GM23338 (cell line): ENCODE measurements around the gene FGD3. TPM values are rescaled to one million over a fixed set of nuclear protein-coding genes. Genes with fewer than 3 reads are reported as not detected.

Experiments used
- ATAC-seq: fragments of 200-7000 bp; cut with Tn5 transposase; 3 replicates; pipeline ENCODE4 v1.9.1; 2020
- DNase-seq: peaks from one replicate; pipeline ENCODE4 v3.0.0-alpha.2; 2015; ENCODE audit warnings: low spot score
- H2AFZ ChIP-seq: fragments of 200-600 bp; sonication (generic); 2 replicates; pipeline ENCODE4 v1.8.0; 2016; ENCODE audit warnings: antibody characterized with exemption, mild to moderate bottlenecking, moderate library complexity
- H3F3A ChIP-seq: fragments of 200-600 bp; sonication (generic); replicated peaks from 2 replicates; pipeline ENCODE4 v1.8.0; 2017; ENCODE audit warnings: antibody characterized with exemption, mixed run types, low read depth
- H3K27ac ChIP-seq: fragments of 200-600 bp; sonication (generic); 2 replicates; pipeline ENCODE4 v1.6.1; 2016; ENCODE audit warnings: low read depth
- H3K27me3 ChIP-seq: fragments of 200-600 bp; sonication (generic); 2 replicates; pipeline ENCODE4 v1.8.0; 2016; ENCODE audit warnings: mild to moderate bottlenecking, mixed run types, moderate library complexity; ENCODE audit not compliant: insufficient read depth
- H3K36me3 ChIP-seq: fragments of 200-600 bp; sonication (generic); 2 replicates; pipeline ENCODE4 v1.8.0; 2016; ENCODE audit warnings: mild to moderate bottlenecking; ENCODE audit not compliant: insufficient read depth
- H3K4me1 ChIP-seq: fragments of 200-600 bp; sonication (generic); 2 replicates; pipeline ENCODE4 v1.8.0; 2016; ENCODE audit warnings: mild to moderate bottlenecking, moderate library complexity; ENCODE audit not compliant: insufficient read depth
- H3K4me2 ChIP-seq: fragments of 200-600 bp; sonication (generic); 2 replicates; pipeline ENCODE4 v1.7.1; 2017; ENCODE audit warnings: mixed run types
- H3K4me3 ChIP-seq: fragments of 200-600 bp; sonication (generic); 2 replicates; pipeline ENCODE4 v1.6.1; 2016; ENCODE audit warnings: mixed run types
- H3K79me2 ChIP-seq: fragments of 200-600 bp; sonication (generic); replicated peaks from 2 replicates; pipeline ENCODE4 v1.8.0; 2017; ENCODE audit warnings: mild to moderate bottlenecking; ENCODE audit not compliant: insufficient read depth
- H3K9me2 ChIP-seq: fragments of 200-600 bp; sonication (generic); 2 replicates; pipeline ENCODE4 v1.8.0; 2017; ENCODE audit not compliant: insufficient read depth
- H4K20me1 ChIP-seq: fragments of 200-600 bp; sonication (generic); replicated peaks from 2 replicates; pipeline ENCODE4 v1.8.0; 2017; ENCODE audit warnings: mild to moderate bottlenecking; ENCODE audit not compliant: insufficient read depth
- H3K27ac Mint-ChIP-seq: 2 replicates; pipeline ENCODE4 v1.8.0; 2020; ENCODE audit warnings: inconsistent platforms, mild to moderate bottlenecking, moderate library complexity, mixed read lengths
- H3K27me3 Mint-ChIP-seq: 3 replicates; pipeline ENCODE4 v1.8.0; 2022; ENCODE audit warnings: low read depth, mild to moderate bottlenecking, moderate library complexity, mixed read lengths, inconsistent platforms; ENCODE audit not compliant: insufficient read depth, poor library complexity
- H3K36me3 Mint-ChIP-seq: 3 replicates; pipeline ENCODE4 v1.8.0; 2021; ENCODE audit warnings: low read depth, mild to moderate bottlenecking, inconsistent platforms, moderate library complexity, mixed read lengths
- H3K4me1 Mint-ChIP-seq: 3 replicates; pipeline ENCODE4 v1.8.0; 2020; ENCODE audit warnings: mild to moderate bottlenecking, inconsistent platforms, mixed read lengths
- H3K4me3 Mint-ChIP-seq: 3 replicates; pipeline ENCODE4 v1.8.0; 2021; ENCODE audit warnings: moderate library complexity, mild to moderate bottlenecking, inconsistent platforms, mixed read lengths
- H3K9me3 Mint-ChIP-seq: 3 replicates; pipeline ENCODE4 v1.8.0; 2020; ENCODE audit warnings: moderate library complexity, mild to moderate bottlenecking, inconsistent platforms, mixed read lengths
- CREB1 ChIP-seq: fragments of 250-450 bp; sonication (Bioruptor Pico); IDR thresholded peaks from 2 replicates; pipeline ENCODE4 v1.5.0; 2020; ENCODE audit warnings: low read depth, mild to moderate bottlenecking, moderate library complexity
- CTCF ChIP-seq, 2 experiments: fragments of 200-600 bp in 1 of 2; sonication (generic) in 1 of 2; conservative IDR thresholded peaks; 2 replicates each; pipeline versions ENCODE4 v1.5.1 to v1.6.1; 2016 to 2017; ENCODE audit warnings: antibody characterized with exemption in 2 of 2, low read depth in 2 of 2, mild to moderate bottlenecking in 2 of 2, moderate library complexity in 1 of 2
- ETS1 ChIP-seq: IDR thresholded peaks from 2 replicates; pipeline ENCODE4 v1.6.1; 2016; ENCODE audit warnings: antibody characterized with exemption
- EZH2 ChIP-seq: fragments of 200-600 bp; sonication (generic); IDR thresholded peaks from one replicate; pipeline ENCODE4 v1.8.0; 2017; ENCODE audit warnings: antibody characterized with exemption, mild to moderate bottlenecking, low read depth; ENCODE audit not compliant: unreplicated experiment
- EZH2phosphoT487 ChIP-seq: fragments of 200-600 bp; sonication (generic); IDR thresholded peaks from one replicate; pipeline ENCODE4 v1.8.1; 2018; ENCODE audit warnings: antibody characterized with exemption; ENCODE audit not compliant: unreplicated experiment
- JUNB ChIP-seq: IDR thresholded peaks from one replicate; pipeline ENCODE4 v1.6.1; 2016; ENCODE audit warnings: antibody characterized with exemption; ENCODE audit not compliant: unreplicated experiment
- NANOG ChIP-seq: IDR thresholded peaks from 2 replicates; pipeline ENCODE4 v1.6.1; 2016; ENCODE audit warnings: antibody characterized with exemption, borderline replicate concordance
- POLR2AphosphoS5 ChIP-seq: IDR thresholded peaks from 2 replicates; pipeline ENCODE4 v1.6.1; 2016; ENCODE audit warnings: antibody characterized with exemption, low read depth
- REST ChIP-seq: IDR thresholded peaks from one replicate; pipeline ENCODE4 v1.6.1; 2018; ENCODE audit warnings: antibody characterized with exemption; ENCODE audit not compliant: unreplicated experiment
- STAT1 ChIP-seq: IDR thresholded peaks from one replicate; pipeline ENCODE4 v1.6.1; 2016; ENCODE audit warnings: antibody characterized with exemption; ENCODE audit not compliant: unreplicated experiment
- ZNF114 ChIP-seq: fragments of 250-450 bp; sonication (Bioruptor Pico); IDR thresholded peaks from 2 replicates; pipeline ENCODE4 v1.5.0; 2020; ENCODE audit warnings: mild to moderate bottlenecking, moderate library complexity
- ZNF331 ChIP-seq: fragments of 250-450 bp; sonication (Bioruptor Pico); IDR thresholded peaks from 2 replicates; pipeline ENCODE4 v1.5.0; 2020; ENCODE audit warnings: low read depth, mild to moderate bottlenecking, moderate library complexity
- ZNF462 ChIP-seq: fragments of 250-450 bp; sonication (Bioruptor Pico); IDR thresholded peaks from 2 replicates; pipeline ENCODE4 v1.5.0; 2020; ENCODE audit warnings: mild to moderate bottlenecking, moderate library complexity
- polyA plus RNA-seq: library from polyadenylated mRNA; unstranded; fragments of >200 nt; fragmentation: Nextera tagmentation; extraction: Ambion mirVana; gene quantifications from 2 replicates; pipeline ENCODE4 v1.2.1, GENCODE V29; 2016
- total RNA-seq: library from RNA; depleted of rRNA; stranded (reverse); fragments of >200 nt; shearing (Covaris generic); gene quantifications from 2 replicates; pipeline ENCODE4 v1.2.3, GENCODE V29; 2014

FGD3 gene
- total and polyA plus RNA-seq, 2 experiments from 2014 or later: 0.95 to 1.7 TPM

- no peaks in the 10 kb centered on the region for H3K36me3 ChIP-seq
- H3K4me3 ChIP-seq: no peak overlapping the region
- no peak overlapping the region; the same call in 1 of the 2 replicates for H3K27ac Mint-ChIP-seq
- H3K9me3 Mint-ChIP-seq: peaks cover 8% of the 10 kb centered on the region; the same call in 2 of the 3 replicates
- H3K27me3 ChIP-seq: no peaks in the 10 kb centered on the region
- H3K27me3 Mint-ChIP-seq: peaks cover 9% of the 10 kb centered on the region
- no peaks in the 10 kb centered on the region for H3F3A ChIP-seq
- peaks cover 3% of the 10 kb centered on the region; the same call in 1 of the 3 replicates for H3K36me3 Mint-ChIP-seq
- ATAC-seq (no peak), DNase-seq (no peak)
- H3K9me2 ChIP-seq: no peaks in the 10 kb centered on the region
- H3K4me1 ChIP-seq: peaks cover 11% of the 10 kb centered on the region
- H3K79me2 ChIP-seq: no peaks in the 10 kb centered on the region
- H4K20me1 ChIP-seq: no peaks in the 10 kb centered on the region
- no peak overlapping the region for H2AFZ ChIP-seq
- TF ChIP-seq EZH2 (no peak), STAT1 (no peak), ETS1 (no peak), ZNF114 (CRISPR knock-in tag) (no peak), CTCF (conservative IDR thresholded peaks at IDR 0.05; ENCODE audit: low read depth in 2 of 2) (no peak), JUNB (no peak), CREB1 (CRISPR knock-in tag) (no peak), NANOG (no peak), ZNF331 (no peak), POLR2AphosphoS5 (no peak), ZNF462 (no peak), REST (no peak), EZH2phosphoT487 (no peak)
- H3K4me2 ChIP-seq: no peak overlapping the region
- peaks cover 9% of the 10 kb centered on the region for H3K4me1 Mint-ChIP-seq
- no peak overlapping the region for H3K27ac ChIP-seq
- H3K4me3 Mint-ChIP-seq: no peak overlapping the region
Measured at GRCh38 chr9:93048566-93049448, 101.5 kb downstream of the FGD3 start.
